Activated CD4-positive, alpha-beta T cell treated with anti-CD3 and anti-CD28 coated beads, Interleukin-2, amount 50 U/mL, for 4 hours (primary cell): Measurements from ENCODE around the gene PAPOLB.
"Not testable (repeated sequence)": the region's sequence is repeated elsewhere in the genome, so short reads cannot be mapped to it uniquely, and the experiment has no call there.

ENCODE experiments used
- DNase-seq, 2 experiments: peaks; one replicate each; pipeline ENCODE4 v3.0.0-alpha.2; 2020

PAPOLB gene

GRCh38 chr7:4861673-4862072 is at the start of gene PAPOLB:
TSS of gene PAPOLB (minus strand) at chr7:4862030. CDS start at chr7:4861810, 220 bp downstream.
- no peak for DNase-seq

- DNase-seq: no peak
Observed at GRCh38 chr7:4911111-4911828, 49.4 kb upstream of the PAPOLB start.

- DNase-seq: no peak
Observed at GRCh38 chr7:4906682-4907081, 44.9 kb upstream of the PAPOLB start.

- no peak for DNase-seq
Observed at GRCh38 chr7:4905171-4905570, 43.3 kb upstream of the PAPOLB start.

- DNase-seq: no peak
Observed at GRCh38 chr7:4904346-4904745, 42.5 kb upstream of the PAPOLB start.

- DNase-seq: no peak
Observed at GRCh38 chr7:4895766-4896165, 33.9 kb upstream of the PAPOLB start.

GRCh38 chr7:4894482-4894881 is 32.7 kb upstream of the PAPOLB start:
- DNase-seq: no peak

- DNase-seq: no peak
Observed at GRCh38 chr7:4893929-4894475, 32.2 kb upstream of the PAPOLB start.

GRCh38 chr7:4893188-4893587 is 31.4 kb upstream of the PAPOLB start:
- DNase-seq: not testable (repeated sequence)

- DNase-seq: not testable (repeated sequence)
Observed at GRCh38 chr7:4891522-4891921, 29.7 kb upstream of the PAPOLB start.

- no peak for DNase-seq
Observed at GRCh38 chr7:4889682-4890081, 27.9 kb upstream of the PAPOLB start.

GRCh38 chr7:4888161-4888560 is 26.3 kb upstream of the PAPOLB start:
- no peak for DNase-seq

- DNase-seq: no peak
Observed at GRCh38 chr7:4886671-4887070, 24.8 kb upstream of the PAPOLB start.

GRCh38 chr7:4885317-4885807 is 23.5 kb upstream of the PAPOLB start:
- no peak for DNase-seq

- DNase-seq: no peak
Observed at GRCh38 chr7:4884164-4884563, 22.3 kb upstream of the PAPOLB start.

GRCh38 chr7:4883372-4884144 is 21.7 kb upstream of the PAPOLB start, which contains the start of gene RADIL:
TSS of gene RADIL (minus strand) at chr7:4883716. CDS start at chr7:4878139, 5,577 bp downstream.
- DNase-seq: peak; percentile 77

- no peak for DNase-seq
Observed at GRCh38 chr7:4883033-4883371, 21.2 kb upstream of the PAPOLB start.

- no peak for DNase-seq
Observed at GRCh38 chr7:4882169-4883032, 20.6 kb upstream of the PAPOLB start.

- DNase-seq: no peak
Observed at GRCh38 chr7:4880218-4880617, 18.4 kb upstream of the PAPOLB start.

- DNase-seq: no peak
Observed at GRCh38 chr7:4879396-4880081, 17.7 kb upstream of the PAPOLB start.

GRCh38 chr7:4878336-4879335 is 16.8 kb upstream of the PAPOLB start:
- no peak for DNase-seq
